Upper lobe of left lung (tissue), 4 donors: ENCODE data around the gene PRPH.

Experiments
- EP300 ChIP-seq, 4 donors: sonication (generic); formaldehyde crosslinking; IDR thresholded peaks; one replicate each; pipeline ENCODE4 v1.5.1; 2017; ENCODE audit warnings: antibody characterized with exemption in 4 of 4, control low read depth in 2 of 4
- POLR2AphosphoS5 ChIP-seq, 2 donors: sonication (generic); formaldehyde crosslinking; IDR thresholded peaks; one replicate each; pipeline ENCODE4 v1.5.1; 2017; ENCODE audit warnings: antibody characterized with exemption in 2 of 2
- TF ChIP-seq, protein P1 (sequence below), 6 experiments: fragments of 450-650 bp in 4 of 6; fragments of 200-600 bp in 2 of 6; sonication (generic) in 2 of 6; IDR thresholded peaks; one replicate each; pipeline ENCODE4 v1.5.1; 2016 to 2019; ENCODE audit warnings: antibody characterized with exemption in 6 of 6

DNA sequence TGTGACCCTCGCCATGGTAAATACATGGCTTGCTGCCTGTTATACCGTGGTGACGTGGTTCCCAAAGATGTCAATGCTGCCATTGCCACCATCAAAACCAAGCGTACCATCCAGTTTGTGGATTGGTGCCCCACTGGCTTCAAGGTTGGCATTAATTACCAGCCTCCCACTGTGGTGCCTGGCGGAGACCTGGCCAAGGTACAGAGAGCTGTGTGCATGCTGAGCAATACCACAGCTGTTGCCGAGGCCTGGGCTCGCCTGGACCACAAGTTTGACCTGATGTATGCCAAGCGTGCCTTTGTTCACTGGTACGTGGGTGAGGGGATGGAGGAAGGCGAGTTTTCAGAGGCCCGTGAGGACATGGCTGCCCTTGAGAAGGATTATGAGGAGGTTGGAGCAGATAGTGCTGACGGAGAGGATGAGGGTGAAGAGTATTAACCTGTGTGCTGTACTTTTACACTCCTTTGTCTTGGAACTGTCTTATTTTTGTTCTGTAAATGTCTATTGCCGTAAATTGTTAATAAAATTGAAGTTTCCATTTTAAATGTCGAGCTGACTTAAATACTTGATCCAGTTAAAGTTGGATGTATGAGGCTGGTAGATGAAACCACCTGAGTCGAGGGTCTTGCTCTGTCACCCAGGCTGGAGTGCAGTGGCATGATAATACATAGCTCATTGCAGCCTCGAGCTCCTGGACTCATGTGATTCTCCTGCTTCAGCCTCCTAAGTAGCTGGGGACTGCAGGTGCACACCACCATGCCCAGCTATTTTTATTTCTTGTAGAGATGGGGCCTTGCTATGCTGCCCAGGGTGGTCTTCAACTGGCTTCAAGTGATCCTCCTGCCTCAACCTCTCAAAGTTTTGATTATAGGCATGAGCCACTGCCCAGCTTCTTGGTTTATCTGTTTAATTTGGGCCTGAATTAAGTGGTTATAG, 21.9 kb upstream of the PRPH start:
- TF ChIP-seq EP300 (IDR thresholded peaks at IDR 0.05) (no peak), POLR2AphosphoS5 (IDR thresholded peaks at IDR 0.05) (no peak)
- TF ChIP-seq, protein P1, sequence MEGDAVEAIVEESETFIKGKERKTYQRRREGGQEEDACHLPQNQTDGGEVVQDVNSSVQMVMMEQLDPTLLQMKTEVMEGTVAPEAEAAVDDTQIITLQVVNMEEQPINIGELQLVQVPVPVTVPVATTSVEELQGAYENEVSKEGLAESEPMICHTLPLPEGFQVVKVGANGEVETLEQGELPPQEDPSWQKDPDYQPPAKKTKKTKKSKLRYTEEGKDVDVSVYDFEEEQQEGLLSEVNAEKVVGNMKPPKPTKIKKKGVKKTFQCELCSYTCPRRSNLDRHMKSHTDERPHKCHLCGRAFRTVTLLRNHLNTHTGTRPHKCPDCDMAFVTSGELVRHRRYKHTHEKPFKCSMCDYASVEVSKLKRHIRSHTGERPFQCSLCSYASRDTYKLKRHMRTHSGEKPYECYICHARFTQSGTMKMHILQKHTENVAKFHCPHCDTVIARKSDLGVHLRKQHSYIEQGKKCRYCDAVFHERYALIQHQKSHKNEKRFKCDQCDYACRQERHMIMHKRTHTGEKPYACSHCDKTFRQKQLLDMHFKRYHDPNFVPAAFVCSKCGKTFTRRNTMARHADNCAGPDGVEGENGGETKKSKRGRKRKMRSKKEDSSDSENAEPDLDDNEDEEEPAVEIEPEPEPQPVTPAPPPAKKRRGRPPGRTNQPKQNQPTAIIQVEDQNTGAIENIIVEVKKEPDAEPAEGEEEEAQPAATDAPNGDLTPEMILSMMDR (IDR thresholded peaks at IDR 0.05), result no peak
